Mucosa of rectum (tissue), 2 donors: ENCODE measurements around the gene NOXA1.
"Not testable (repeated sequence)": the region's sequence is repeated elsewhere in the genome, so short reads cannot be mapped to it uniquely, and the experiment has no call there.

Experiments
- H3K27ac ChIP-seq, 2 donors: one replicate each; pipeline ENCODE4 v1.7.0; 2013; ENCODE audit warnings: inconsistent platforms in 2 of 2, low read depth in 2 of 2, low read length in 2 of 2
- H3K27me3 ChIP-seq, 2 donors: one replicate each; pipeline ENCODE4 v1.7.0; 2013; ENCODE audit warnings: low read length in 2 of 2; ENCODE audit not compliant: control insufficient read depth in 2 of 2, insufficient read depth in 2 of 2
- H3K36me3 ChIP-seq, 2 donors: one replicate each; pipeline ENCODE4 v1.7.0; 2013; ENCODE audit warnings: low read length in 2 of 2; ENCODE audit not compliant: control insufficient read depth in 2 of 2, insufficient read depth in 2 of 2
- H3K4me1 ChIP-seq, 2 donors: one replicate each; pipeline ENCODE4 v1.7.0; 2013; ENCODE audit warnings: low read length in 2 of 2, mild to moderate bottlenecking in 1 of 2; ENCODE audit not compliant: control insufficient read depth in 2 of 2, insufficient read depth in 2 of 2
- H3K4me3 ChIP-seq, 2 donors: one replicate each; pipeline ENCODE4 v1.7.0; 2013; ENCODE audit warnings: low read length in 2 of 2
- H3K9ac ChIP-seq, 2 donors: one replicate each; pipeline ENCODE4 v1.7.0; 2013; ENCODE audit warnings: low read length in 2 of 2, low read depth in 1 of 2, mild to moderate bottlenecking in 1 of 2
- H3K9me3 ChIP-seq, 2 donors: one replicate each; pipeline ENCODE4 v1.7.0; 2013; ENCODE audit warnings: low read length in 2 of 2; ENCODE audit not compliant: control insufficient read depth in 2 of 2
- donor health status: healthy.
- donor health status: Normal muscosa, but diverticular disease.

NOXA1 gene

GRCh38 chr9:137381501-137382443, 41.4 kb upstream of the NOXA1 start:
- no peaks in the 10 kb centered on the region for H3K9me3 ChIP-seq
- no peak overlapping the region for H3K9ac ChIP-seq
- H3K36me3 ChIP-seq = no peaks in the 10 kb centered on the region
- H3K27me3 ChIP-seq = no peaks in the 10 kb centered on the region
- H3K4me1 ChIP-seq = no peaks in the 10 kb centered on the region
- no peak overlapping the region for H3K4me3 ChIP-seq
- H3K27ac ChIP-seq = no peak overlapping the region

GRCh38 chr9:137382444-137383080, 40.6 kb upstream of the NOXA1 start:
- Histone ChIP-seq H3K27me3 (no peaks in the 10 kb centered on the region), H3K4me1 (no peaks in the 10 kb centered on the region), H3K4me3 (no peak overlapping the region), H3K9ac (no peak overlapping the region), H3K9me3 (no peaks in the 10 kb centered on the region), H3K27ac (no peak overlapping the region), H3K36me3 (no peaks in the 10 kb centered on the region)

- Histone ChIP-seq H3K27ac (no peak overlapping the region), H3K36me3 (no peaks in the 10 kb centered on the region), H3K27me3 (no peaks in the 10 kb centered on the region), H3K4me1 (no peaks in the 10 kb centered on the region), H3K9me3 (no peaks in the 10 kb centered on the region), H3K9ac (no peak overlapping the region), H3K4me3 (no peak overlapping the region)
Measured at GRCh38 chr9:137383081-137383783, 40.0 kb upstream of the NOXA1 start.

GRCh38 chr9:137383784-137384756, 39.1 kb upstream of the NOXA1 start:
- H3K36me3 ChIP-seq = no peaks in the 10 kb centered on the region
- no peaks in the 10 kb centered on the region for H3K4me1 ChIP-seq
- H3K4me3 ChIP-seq = no peak overlapping the region
- H3K27ac ChIP-seq = no peak overlapping the region
- H3K9me3 ChIP-seq = no peaks in the 10 kb centered on the region
- H3K27me3 ChIP-seq = no peaks in the 10 kb centered on the region
- no peak overlapping the region for H3K9ac ChIP-seq

- Histone ChIP-seq H3K27ac (no peak overlapping the region), H3K9ac (no peak overlapping the region), H3K9me3 (no peaks in the 10 kb centered on the region), H3K4me1 (no peaks in the 10 kb centered on the region), H3K36me3 (no peaks in the 10 kb centered on the region), H3K4me3 (no peak overlapping the region), H3K27me3 (no peaks in the 10 kb centered on the region)
Measured at GRCh38 chr9:137385061-137385655, 38.0 kb upstream of the NOXA1 start.

- H3K27me3 ChIP-seq, H3K4me1 ChIP-seq, H3K9ac ChIP-seq, H3K9me3 ChIP-seq, H3K4me3 ChIP-seq, H3K36me3 ChIP-seq: not testable (repeated sequence)
- H3K27ac ChIP-seq = peak overlapping the region in 1 of 2 donors; percentile 61
Measured at GRCh38 chr9:137386507-137387113, 36.6 kb upstream of the NOXA1 start.

GRCh38 chr9:137387114-137387890, 35.9 kb upstream of the NOXA1 start:
- H3K27me3 ChIP-seq = no peaks in the 10 kb centered on the region
- H3K9me3 ChIP-seq = no peaks in the 10 kb centered on the region
- H3K9ac ChIP-seq = no peak overlapping the region
- no peaks in the 10 kb centered on the region for H3K36me3 ChIP-seq
- H3K27ac ChIP-seq = peak overlapping the region in 1 of 2 donors; percentile 61
- H3K4me1 ChIP-seq = peaks cover 9% of the 10 kb centered on the region in 2 donors
- H3K4me3 ChIP-seq = no peak overlapping the region

- Histone ChIP-seq H3K27ac (peak overlapping the region in 1 of 2 donors; percentile 61), H3K36me3 (no peaks in the 10 kb centered on the region)
Measured at GRCh38 chr9:137387891-137388560, 35.2 kb upstream of the NOXA1 start.

More at GRCh38 chr9:137387891-137388560, 35.2 kb upstream of the NOXA1 start:
- no peaks in the 10 kb centered on the region for H3K27me3 ChIP-seq
- no peak overlapping the region for H3K4me3 ChIP-seq
- no peak overlapping the region for H3K9ac ChIP-seq
- peaks cover 9% of the 10 kb centered on the region in 2 donors for H3K4me1 ChIP-seq
- no peaks in the 10 kb centered on the region for H3K9me3 ChIP-seq
